Vagina (tissue), 2 donors: ENCODE data around the gene ATP8A1. TPM values are rescaled to one million over a fixed set of nuclear protein-coding genes. Genes with fewer than 3 reads are reported as not detected.
"Not testable (repeated sequence)": the region's sequence is repeated elsewhere in the genome, so short reads cannot be mapped to it uniquely, and the experiment has no call there.

Experiments
- DNase-seq, 2 donors: peaks; one replicate each; pipeline ENCODE4 v3.0.0-alpha.2; 2017; ENCODE audit errors: extremely low spot score in 2 of 2
- H3K27ac ChIP-seq: fragments of 200-600 bp; sonication (generic); one replicate; pipeline ENCODE4 v1.5.1; 2019
- H3K27me3 ChIP-seq: fragments of 200-600 bp; sonication (generic); one replicate; pipeline ENCODE4 v1.5.1; 2019
- H3K36me3 ChIP-seq, 2 donors: fragments of 200-600 bp; sonication (generic); one replicate each; pipeline ENCODE4 v1.5.1; 2017 to 2019
- H3K4me1 ChIP-seq: fragments of 200-600 bp; sonication (generic); one replicate; pipeline ENCODE4 v1.5.1; 2019
- H3K4me3 ChIP-seq, 2 donors: fragments of 200-600 bp; sonication (generic); 1 replicate in 1 of 2; 2 replicates in 1 of 2; pipeline ENCODE4 v1.5.1; 2016 to 2019
- H3K9me3 ChIP-seq: fragments of 200-600 bp; sonication (generic); one replicate; pipeline ENCODE4 v1.5.1; 2019
- CTCF ChIP-seq, 3 experiments: fragments of 450-650 bp in 2 of 3; fragments of 200-600 bp in 1 of 3; sonication (generic) in 1 of 3; IDR thresholded peaks; one replicate each; pipeline ENCODE4 v1.5.1; 2017 to 2019; ENCODE audit warnings: antibody characterized with exemption in 3 of 3, mild to moderate bottlenecking in 2 of 3, moderate library complexity in 2 of 3
- POLR2A ChIP-seq, 2 donors: fragments of 450-650 bp; IDR thresholded peaks; one replicate each; pipeline ENCODE4 v1.6.1; 2017; ENCODE audit warnings: antibody characterized with exemption in 2 of 2, mild to moderate bottlenecking in 2 of 2, moderate library complexity in 2 of 2
- POLR2AphosphoS5 ChIP-seq, 2 donors: sonication (generic); formaldehyde crosslinking; IDR thresholded peaks; one replicate each; pipeline ENCODE4 v1.9.0; 2017; ENCODE audit warnings: antibody characterized with exemption in 2 of 2, mild to moderate bottlenecking in 2 of 2, low read depth in 1 of 2; ENCODE audit not compliant: insufficient read depth in 1 of 2
- intact Hi-C: fragments of 100-400 bp; cut with DNase I; formaldehyde crosslinking; loops from one replicate; pipeline ENCODE4 v1.15.1; 2023
- total RNA-seq: library from RNA; depleted of rRNA; stranded (reverse); fragments of >200 nt; gene quantifications from one replicate; pipeline ENCODE4 v1.2.3, GENCODE V29; 2016

The ATP8A1 gene
- total RNA-seq, 1 donor from 2014 or later, result 10.8 TPM

GRCh38 chr4:42471896-42472295 is 185.0 kb downstream of the ATP8A1 start:
- no peak for DNase-seq
- Histone ChIP-seq H3K36me3 (no peaks in the 10 kb centered on the region), H3K9me3 (no peaks in the 10 kb centered on the region), H3K27me3 (no peaks in the 10 kb centered on the region), H3K27ac (no peak overlapping the region), H3K4me1 (no peaks in the 10 kb centered on the region), H3K4me3 (no peak overlapping the region)
- TF ChIP-seq POLR2A (IDR thresholded peaks at IDR 0.05) (no peak), CTCF (IDR thresholded peaks at IDR 0.05) (no peak), POLR2AphosphoS5 (IDR thresholded peaks at IDR 0.05; ENCODE audit: insufficient read depth in 1 of 2, low read depth in 1 of 2) (no peak)
- intact Hi-C loops, result no loop called here

GRCh38 chr4:42470023-42470422 is 186.9 kb downstream of the ATP8A1 start:
- intact Hi-C loops, result no loop called here
- no peak overlapping the region for H3K27ac ChIP-seq
- H3K36me3 ChIP-seq, result no peaks in the 10 kb centered on the region
- no peaks in the 10 kb centered on the region for H3K4me1 ChIP-seq
- no peaks in the 10 kb centered on the region for H3K27me3 ChIP-seq
- DNase-seq, result no peak
- no peaks in the 10 kb centered on the region for H3K9me3 ChIP-seq
- no peak overlapping the region for H3K4me3 ChIP-seq
- TF ChIP-seq CTCF (IDR thresholded peaks at IDR 0.05) (no peak), POLR2AphosphoS5 (IDR thresholded peaks at IDR 0.05; ENCODE audit: insufficient read depth in 1 of 2, low read depth in 1 of 2) (no peak), POLR2A (IDR thresholded peaks at IDR 0.05) (no peak)

- H3K36me3 ChIP-seq, H3K4me1 ChIP-seq, H3K27me3 ChIP-seq, DNase-seq, H3K9me3 ChIP-seq, intact Hi-C loops, H3K27ac ChIP-seq, H3K4me3 ChIP-seq: not testable (repeated sequence)
Measured at GRCh38 chr4:42467777-42468176, 189.1 kb downstream of the ATP8A1 start.

GRCh38 chr4:42466273-42466844 is 190.5 kb downstream of the ATP8A1 start:
- H3K4me3 ChIP-seq, result no peak overlapping the region
- H3K27me3 ChIP-seq, result no peaks in the 10 kb centered on the region
- H3K27ac ChIP-seq, result no peak overlapping the region
- intact Hi-C loops, result no loop called here
- H3K36me3 ChIP-seq, result peaks cover 0 to 6% of the 10 kb centered on the region in 2 donors
- DNase-seq, result no peak
- H3K4me1 ChIP-seq, result no peaks in the 10 kb centered on the region
- no peaks in the 10 kb centered on the region for H3K9me3 ChIP-seq
- TF ChIP-seq POLR2AphosphoS5 (IDR thresholded peaks at IDR 0.05; ENCODE audit: insufficient read depth in 1 of 2, low read depth in 1 of 2), result no peak
- no peak for TF ChIP-seq POLR2A (IDR thresholded peaks at IDR 0.05)
- TF ChIP-seq CTCF (IDR thresholded peaks at IDR 0.05), result no peak

- H3K4me1 ChIP-seq, result no peaks in the 10 kb centered on the region
- no peaks in the 10 kb centered on the region for H3K9me3 ChIP-seq
- no peak overlapping the region for H3K27ac ChIP-seq
- peaks cover 0 to 6% of the 10 kb centered on the region in 2 donors for H3K36me3 ChIP-seq
- TF ChIP-seq POLR2A (IDR thresholded peaks at IDR 0.05), result no peak
- no peak for TF ChIP-seq POLR2AphosphoS5 (IDR thresholded peaks at IDR 0.05; ENCODE audit: insufficient read depth in 1 of 2, low read depth in 1 of 2)
- no peak for TF ChIP-seq CTCF (IDR thresholded peaks at IDR 0.05)
- no peak overlapping the region for H3K4me3 ChIP-seq
- intact Hi-C loops, result no loop called here
- no peak for DNase-seq
- no peaks in the 10 kb centered on the region for H3K27me3 ChIP-seq
Measured at GRCh38 chr4:42464550-42465094, 192.3 kb downstream of the ATP8A1 start.

- H3K36me3 ChIP-seq, H3K4me3 ChIP-seq, H3K9me3 ChIP-seq, H3K4me1 ChIP-seq, DNase-seq, H3K27ac ChIP-seq, H3K27me3 ChIP-seq, intact Hi-C loops: not testable (repeated sequence)
Measured at GRCh38 chr4:42461216-42461615, 195.7 kb downstream of the ATP8A1 start.
